Measurements from ENCODE around the gene RBX1. TPM values are rescaled to one million over a fixed set of nuclear protein-coding genes. Genes with fewer than 3 reads are reported as not detected.

RBX1 gene
- total RNA-seq, result 56.3 and 63.6 TPM in 2 replicates

DNA sequence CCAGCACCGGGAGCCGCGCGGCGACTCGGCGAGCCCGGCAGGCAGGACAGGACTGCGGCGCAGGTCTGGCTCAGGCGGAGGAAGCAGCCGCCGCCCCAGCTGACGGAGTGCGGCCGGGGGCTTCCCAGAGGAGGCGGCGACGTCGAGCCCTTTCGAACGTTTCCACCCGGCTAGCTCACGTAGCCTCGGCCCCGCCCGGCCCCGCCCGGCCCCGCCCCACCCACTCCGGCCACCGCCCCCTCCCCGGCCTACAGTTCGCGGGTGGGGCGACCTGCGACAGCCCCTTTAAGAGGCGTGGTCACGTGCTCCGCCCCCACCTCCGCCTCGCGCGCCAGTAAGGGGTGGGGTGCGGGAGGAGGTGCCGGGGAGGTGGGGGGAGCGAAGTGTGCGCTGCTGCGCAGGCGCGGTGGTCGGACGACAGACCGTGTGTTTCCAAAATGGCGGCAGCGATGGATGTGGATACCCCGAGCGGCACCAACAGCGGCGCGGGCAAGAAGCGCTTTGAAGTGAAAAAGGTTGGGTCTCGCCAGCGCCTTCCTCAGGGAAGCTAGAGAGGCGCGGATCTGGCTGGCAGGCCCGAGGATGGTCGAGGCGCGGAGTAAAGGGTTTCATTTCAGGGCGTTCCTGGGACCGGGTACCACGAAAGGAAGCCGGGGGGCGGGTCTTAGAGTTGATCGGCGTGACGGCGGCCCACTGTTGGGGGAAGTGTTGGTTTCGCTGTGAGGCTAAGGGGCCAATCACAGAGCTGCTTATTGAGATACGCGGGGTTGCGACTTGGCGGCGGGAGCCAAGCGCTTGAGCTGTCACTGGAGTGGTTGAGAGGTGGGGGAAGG is at the start of gene RBX1:
Gene RBX1, plus strand, starts transcription at position 417 of the 833 bp plus-strand sequence. Its CDS starts 21 bp downstream, at position 438.

Small RNAs within 50 kb of the gene (small RNA-seq; reads per million reads assigned to genes)
- gene RF00017 (not detected), gene RNU6-379P (not detected)

Other genes starting within 250 kb of the RBX1 start
- 17.3 and 21.1 TPM in 2 replicates for gene SLC25A17, start 132.0 kb upstream of the RBX1 start, total RNA-seq
- 172 and 183 TPM in 2 replicates for gene ST13, start 94.7 kb upstream of the RBX1 start, total RNA-seq
- gene XPNPEP3, start 94.2 kb upstream of the RBX1 start, total RNA-seq, result 16.2 and 20.7 TPM in 2 replicates
- not detected in 2 replicates for gene DNAJB7, start 89.3 kb upstream of the RBX1 start, total RNA-seq
- gene EP300, start 141.2 kb downstream of the RBX1 start, total RNA-seq, result 38.2 and 64.9 TPM in 2 replicates